Peyer's patch (tissue), 4 donors: ENCODE results near the gene OR6B2. TPM values are rescaled to one million over a fixed set of nuclear protein-coding genes. Genes with fewer than 3 reads are reported as not detected.
"Not testable (repeated sequence)": the region's sequence is repeated elsewhere in the genome, so short reads cannot be mapped to it uniquely, and the experiment has no call there.

Experiments
- DNase-seq, 3 donors: peaks; one replicate each; pipeline ENCODE4 v3.0.0-alpha.2; 2017 to 2019
- H3K27ac ChIP-seq, 4 donors: fragments of 200-600 bp; sonication (generic); one replicate each; pipeline ENCODE4 v1.5.1; 2016 to 2019
- H3K27me3 ChIP-seq, 2 donors: fragments of 200-600 bp; sonication (generic); one replicate each; pipeline ENCODE4 v1.5.1; 2019
- H3K36me3 ChIP-seq, 3 donors: fragments of 200-600 bp; sonication (generic); one replicate each; pipeline ENCODE4 v1.5.1; 2016 to 2019
- H3K4me1 ChIP-seq, 4 donors: fragments of 200-600 bp; sonication (generic); one replicate each; pipeline ENCODE4 v1.5.1; 2016 to 2019
- H3K4me3 ChIP-seq, 4 donors: fragments of 200-600 bp; sonication (generic); 1 replicate in 3 of 4; 2 replicates in 1 of 4; pipeline ENCODE4 v1.5.1; 2016 to 2019; ENCODE audit warnings: mild to moderate bottlenecking in 1 of 4
- H3K9me3 ChIP-seq, 4 donors: fragments of 200-600 bp; sonication (generic); one replicate each; pipeline ENCODE4 v1.5.1; 2016 to 2019; ENCODE audit warnings: mild to moderate bottlenecking in 1 of 4
- CTCF ChIP-seq, 6 experiments: fragments of 450-650 bp in 4 of 6; fragments of 200-600 bp in 2 of 6; sonication (generic) in 1 of 6; IDR thresholded peaks; one replicate each; pipeline ENCODE4 v1.5.1; 2017 to 2019; ENCODE audit warnings: antibody characterized with exemption in 6 of 6, mild to moderate bottlenecking in 3 of 6, moderate library complexity in 1 of 6
- POLR2A ChIP-seq, 2 donors: fragments of 450-650 bp; IDR thresholded peaks; one replicate each; pipeline ENCODE4 v1.5.1; 2017; ENCODE audit warnings: antibody characterized with exemption in 2 of 2, mild to moderate bottlenecking in 2 of 2, moderate library complexity in 2 of 2
- total RNA-seq, 4 donors: library from RNA; depleted of rRNA; stranded (reverse); fragments of >200 nt; gene quantifications; one replicate each; pipeline ENCODE4 v1.1.0, GENCODE V29; 2016

Gene OR6B2
- total RNA-seq, 4 donors from 2014 or later: not detected

GRCh38 chr2:240048237-240048636, 18.0 kb upstream of the OR6B2 start:
- Histone ChIP-seq H3K4me1 (no peaks in the 10 kb centered on the region), H3K9me3 (no peaks in the 10 kb centered on the region), H3K4me3 (no peak overlapping the region), H3K27me3 (no peaks in the 10 kb centered on the region), H3K27ac (no peak overlapping the region), H3K36me3 (no peaks in the 10 kb centered on the region)
- DNase-seq: no peak
- no peak for TF ChIP-seq POLR2A (IDR thresholded peaks at IDR 0.05)
- no peak for TF ChIP-seq CTCF (IDR thresholded peaks at IDR 0.05)

- H3K27me3 ChIP-seq: no peaks in the 10 kb centered on the region
Observed at GRCh38 chr2:240045098-240045497, 14.9 kb upstream of the OR6B2 start.

GRCh38 chr2:240044096-240044495, 13.9 kb upstream of the OR6B2 start:
- not testable (repeated sequence) for H3K4me3 ChIP-seq, H3K4me1 ChIP-seq, H3K36me3 ChIP-seq, H3K27ac ChIP-seq, H3K9me3 ChIP-seq, H3K27me3 ChIP-seq, DNase-seq

More at GRCh38 chr2:240045098-240045497, 14.9 kb upstream of the OR6B2 start:
- no peak for TF ChIP-seq CTCF (IDR thresholded peaks at IDR 0.05)
- TF ChIP-seq POLR2A (IDR thresholded peaks at IDR 0.05): no peak
- Histone ChIP-seq H3K36me3 (no peaks in the 10 kb centered on the region), H3K4me3 (no peak overlapping the region), H3K27ac (no peak overlapping the region), H3K9me3 (no peaks in the 10 kb centered on the region), H3K4me1 (no peaks in the 10 kb centered on the region)
- no peak for DNase-seq

- H3K27me3 ChIP-seq: no peaks in the 10 kb centered on the region
- no peak overlapping the region for H3K27ac ChIP-seq
- H3K9me3 ChIP-seq: no peaks in the 10 kb centered on the region
- H3K4me1 ChIP-seq: no peaks in the 10 kb centered on the region
- H3K36me3 ChIP-seq: no peaks in the 10 kb centered on the region
- TF ChIP-seq POLR2A (IDR thresholded peaks at IDR 0.05): no peak
- TF ChIP-seq CTCF (IDR thresholded peaks at IDR 0.05): no peak
- DNase-seq: no peak
- no peak overlapping the region for H3K4me3 ChIP-seq
Observed at GRCh38 chr2:240043279-240043989, 13.2 kb upstream of the OR6B2 start.

GRCh38 chr2:240042740-240043139, 12.5 kb upstream of the OR6B2 start:
- no peak overlapping the region for H3K27ac ChIP-seq
- no peak overlapping the region for H3K4me3 ChIP-seq
- H3K27me3 ChIP-seq: no peaks in the 10 kb centered on the region

GRCh38 chr2:240041363-240041762, 11.1 kb upstream of the OR6B2 start:
- Histone ChIP-seq H3K27ac (no peak overlapping the region), H3K4me1 (no peaks in the 10 kb centered on the region), H3K4me3 (no peak overlapping the region), H3K9me3 (no peaks in the 10 kb centered on the region), H3K27me3 (no peaks in the 10 kb centered on the region), H3K36me3 (no peaks in the 10 kb centered on the region)
- DNase-seq: no peak
- TF ChIP-seq POLR2A (IDR thresholded peaks at IDR 0.05): no peak
- TF ChIP-seq CTCF (IDR thresholded peaks at IDR 0.05): no peak

More at GRCh38 chr2:240042740-240043139, 12.5 kb upstream of the OR6B2 start:
- DNase-seq: no peak
- H3K9me3 ChIP-seq: no peaks in the 10 kb centered on the region
- TF ChIP-seq POLR2A (IDR thresholded peaks at IDR 0.05) (no peak), CTCF (IDR thresholded peaks at IDR 0.05) (no peak)
- H3K36me3 ChIP-seq: no peaks in the 10 kb centered on the region
- no peaks in the 10 kb centered on the region for H3K4me1 ChIP-seq
